GM23338 (cell line): ENCODE measurements around the gene KIF17. TPM values are rescaled to one million over a fixed set of nuclear protein-coding genes. Genes with fewer than 3 reads are reported as not detected.

Source experiments
- ATAC-seq: fragments of 200-7000 bp; cut with Tn5 transposase; 3 replicates; pipeline ENCODE4 v1.9.1; 2020
- DNase-seq: peaks from one replicate; pipeline ENCODE4 v3.0.0-alpha.2; 2015; ENCODE audit warnings: low spot score
- H2AFZ ChIP-seq: fragments of 200-600 bp; sonication (generic); 2 replicates; pipeline ENCODE4 v1.8.0; 2016; ENCODE audit warnings: antibody characterized with exemption, mild to moderate bottlenecking, moderate library complexity
- H3F3A ChIP-seq: fragments of 200-600 bp; sonication (generic); replicated peaks from 2 replicates; pipeline ENCODE4 v1.8.0; 2017; ENCODE audit warnings: antibody characterized with exemption, mixed run types, low read depth
- H3K27ac ChIP-seq: fragments of 200-600 bp; sonication (generic); 2 replicates; pipeline ENCODE4 v1.6.1; 2016; ENCODE audit warnings: low read depth
- H3K27me3 ChIP-seq: fragments of 200-600 bp; sonication (generic); 2 replicates; pipeline ENCODE4 v1.8.0; 2016; ENCODE audit warnings: mild to moderate bottlenecking, mixed run types, moderate library complexity; ENCODE audit not compliant: insufficient read depth
- H3K36me3 ChIP-seq: fragments of 200-600 bp; sonication (generic); 2 replicates; pipeline ENCODE4 v1.8.0; 2016; ENCODE audit warnings: mild to moderate bottlenecking; ENCODE audit not compliant: insufficient read depth
- H3K4me1 ChIP-seq: fragments of 200-600 bp; sonication (generic); 2 replicates; pipeline ENCODE4 v1.8.0; 2016; ENCODE audit warnings: mild to moderate bottlenecking, moderate library complexity; ENCODE audit not compliant: insufficient read depth
- H3K4me2 ChIP-seq: fragments of 200-600 bp; sonication (generic); 2 replicates; pipeline ENCODE4 v1.7.1; 2017; ENCODE audit warnings: mixed run types
- H3K4me3 ChIP-seq: fragments of 200-600 bp; sonication (generic); 2 replicates; pipeline ENCODE4 v1.6.1; 2016; ENCODE audit warnings: mixed run types
- H3K79me2 ChIP-seq: fragments of 200-600 bp; sonication (generic); replicated peaks from 2 replicates; pipeline ENCODE4 v1.8.0; 2017; ENCODE audit warnings: mild to moderate bottlenecking; ENCODE audit not compliant: insufficient read depth
- H3K9me2 ChIP-seq: fragments of 200-600 bp; sonication (generic); 2 replicates; pipeline ENCODE4 v1.8.0; 2017; ENCODE audit not compliant: insufficient read depth
- H4K20me1 ChIP-seq: fragments of 200-600 bp; sonication (generic); replicated peaks from 2 replicates; pipeline ENCODE4 v1.8.0; 2017; ENCODE audit warnings: mild to moderate bottlenecking; ENCODE audit not compliant: insufficient read depth
- H3K27ac Mint-ChIP-seq: 2 replicates; pipeline ENCODE4 v1.8.0; 2020; ENCODE audit warnings: inconsistent platforms, mild to moderate bottlenecking, moderate library complexity, mixed read lengths
- H3K27me3 Mint-ChIP-seq: 3 replicates; pipeline ENCODE4 v1.8.0; 2022; ENCODE audit warnings: low read depth, mild to moderate bottlenecking, moderate library complexity, mixed read lengths, inconsistent platforms; ENCODE audit not compliant: insufficient read depth, poor library complexity
- H3K36me3 Mint-ChIP-seq: 3 replicates; pipeline ENCODE4 v1.8.0; 2021; ENCODE audit warnings: low read depth, mild to moderate bottlenecking, inconsistent platforms, moderate library complexity, mixed read lengths
- H3K4me1 Mint-ChIP-seq: 3 replicates; pipeline ENCODE4 v1.8.0; 2020; ENCODE audit warnings: mild to moderate bottlenecking, inconsistent platforms, mixed read lengths
- H3K4me3 Mint-ChIP-seq: 3 replicates; pipeline ENCODE4 v1.8.0; 2021; ENCODE audit warnings: moderate library complexity, mild to moderate bottlenecking, inconsistent platforms, mixed read lengths
- H3K9me3 Mint-ChIP-seq: 3 replicates; pipeline ENCODE4 v1.8.0; 2020; ENCODE audit warnings: moderate library complexity, mild to moderate bottlenecking, inconsistent platforms, mixed read lengths
- ETS1 ChIP-seq: IDR thresholded peaks from 2 replicates; pipeline ENCODE4 v1.6.1; 2016; ENCODE audit warnings: antibody characterized with exemption
- EZH2 ChIP-seq: fragments of 200-600 bp; sonication (generic); IDR thresholded peaks from one replicate; pipeline ENCODE4 v1.8.0; 2017; ENCODE audit warnings: antibody characterized with exemption, mild to moderate bottlenecking, low read depth; ENCODE audit not compliant: unreplicated experiment
- EZH2phosphoT487 ChIP-seq: fragments of 200-600 bp; sonication (generic); IDR thresholded peaks from one replicate; pipeline ENCODE4 v1.8.1; 2018; ENCODE audit warnings: antibody characterized with exemption; ENCODE audit not compliant: unreplicated experiment
- JUNB ChIP-seq: IDR thresholded peaks from one replicate; pipeline ENCODE4 v1.6.1; 2016; ENCODE audit warnings: antibody characterized with exemption; ENCODE audit not compliant: unreplicated experiment
- STAT1 ChIP-seq: IDR thresholded peaks from one replicate; pipeline ENCODE4 v1.6.1; 2016; ENCODE audit warnings: antibody characterized with exemption; ENCODE audit not compliant: unreplicated experiment
- ZNF462 ChIP-seq: fragments of 250-450 bp; sonication (Bioruptor Pico); IDR thresholded peaks from 2 replicates; pipeline ENCODE4 v1.5.0; 2020; ENCODE audit warnings: mild to moderate bottlenecking, moderate library complexity
- polyA plus RNA-seq: library from polyadenylated mRNA; unstranded; fragments of >200 nt; fragmentation: Nextera tagmentation; extraction: Ambion mirVana; gene quantifications from 2 replicates; pipeline ENCODE4 v1.2.1, GENCODE V29; 2016
- total RNA-seq: library from RNA; depleted of rRNA; stranded (reverse); fragments of >200 nt; shearing (Covaris generic); gene quantifications from 2 replicates; pipeline ENCODE4 v1.2.3, GENCODE V29; 2014

Gene KIF17
- total and polyA plus RNA-seq, 2 experiments from 2014 or later: 5.9 to 18.6 TPM

DNA sequence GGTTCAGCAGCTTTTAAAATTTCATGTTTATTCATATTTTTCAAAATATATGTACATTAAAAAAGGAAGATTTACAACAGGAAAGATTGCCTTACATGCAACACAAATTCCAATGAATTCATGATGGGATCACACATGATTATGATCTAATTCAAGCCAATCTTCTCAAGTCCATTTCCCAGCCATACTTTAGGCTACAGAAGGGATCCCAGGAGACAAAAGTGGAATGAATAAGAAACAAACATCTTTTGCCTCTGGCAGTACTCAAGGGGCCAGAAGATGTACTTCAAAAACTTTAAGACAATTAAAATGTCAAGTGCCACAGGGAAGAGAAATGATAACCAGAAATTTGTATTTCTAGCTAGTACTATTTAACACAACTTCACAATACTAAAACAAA is 24.9 kb upstream of the KIF17 start (continued):
- no peak for TF ChIP-seq ZNF462 (CRISPR knock-in tag)
- TF ChIP-seq ETS1: no peak
- no peak for TF ChIP-seq STAT1
- no peak for TF ChIP-seq EZH2phosphoT487
- no peak for TF ChIP-seq JUNB

- no peak overlapping the region for H2AFZ ChIP-seq
- H3K27me3 ChIP-seq: no peaks in the 10 kb centered on the region
- peaks cover 35% of the 10 kb centered on the region for H3K36me3 Mint-ChIP-seq
- no peaks in the 10 kb centered on the region for H3F3A ChIP-seq
- peaks cover 6% of the 10 kb centered on the region for H3K27me3 Mint-ChIP-seq
- H3K9me2 ChIP-seq: no peaks in the 10 kb centered on the region
- H3K79me2 ChIP-seq: no peaks in the 10 kb centered on the region
- no peak for ATAC-seq
- H3K27ac ChIP-seq: no peak overlapping the region
- DNase-seq: no peak
- no peaks in the 10 kb centered on the region for H3K4me1 ChIP-seq
- no peaks in the 10 kb centered on the region for H3K4me1 Mint-ChIP-seq
- no peak overlapping the region for H3K4me2 ChIP-seq
- no peak overlapping the region for H3K4me3 ChIP-seq
- no peaks in the 10 kb centered on the region for H3K9me3 Mint-ChIP-seq
- no peak overlapping the region for H3K4me3 Mint-ChIP-seq
- H3K27ac Mint-ChIP-seq: no peak overlapping the region
- H3K36me3 ChIP-seq: peaks cover 35% of the 10 kb centered on the region
- TF ChIP-seq ETS1: no peak
- no peak for TF ChIP-seq EZH2
- no peak for TF ChIP-seq JUNB
- peaks cover 3% of the 10 kb centered on the region; the same call in 1 of the 2 replicates for H4K20me1 ChIP-seq
Observed at GRCh38 chr1:20740781-20741180, 23.0 kb upstream of the KIF17 start.
